HG03280 (cell line): ENCODE results near the gene MYO5C.

Source experiments
- ATAC-seq: cut with Tn5 transposase; IDR thresholded peaks from one replicate; pipeline ENCODE4 v1.9.1; 2021; ENCODE audit warnings: mild to moderate bottlenecking, moderate library complexity; ENCODE audit not compliant: unreplicated experiment

MYO5C gene

GRCh38 chr15:52153900-52154895 is 141.4 kb downstream of the MYO5C start:
- ATAC-seq: no peak

- no peak for ATAC-seq
Measured at GRCh38 chr15:52151353-52151752, 144.3 kb downstream of the MYO5C start.

GRCh38 chr15:52150871-52151270 is 144.7 kb downstream of the MYO5C start:
- ATAC-seq: no peak

- no peak for ATAC-seq
Measured at GRCh38 chr15:52150043-52150825, 145.4 kb downstream of the MYO5C start.

GRCh38 chr15:52148403-52148802 is 147.2 kb downstream of the MYO5C start:
- ATAC-seq: no peak

DNA sequence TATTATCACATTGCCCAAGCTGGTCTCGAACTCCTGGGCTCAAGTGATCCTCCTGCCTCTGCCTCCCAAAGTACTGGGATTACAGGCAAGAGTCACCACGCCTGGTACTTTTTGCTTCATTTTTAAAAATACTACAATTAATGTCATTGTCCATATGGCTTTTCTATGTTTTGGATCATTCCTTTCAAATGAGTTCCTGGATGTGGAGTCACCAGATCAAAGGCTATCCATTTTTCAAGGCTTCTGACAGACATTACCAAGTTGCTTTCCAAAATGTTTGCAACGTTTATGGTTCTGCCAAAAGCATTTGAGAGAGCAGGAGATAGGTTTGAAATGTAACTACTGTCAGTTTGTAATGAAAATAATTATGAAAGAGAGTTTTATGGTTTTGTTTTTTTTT is 148.8 kb downstream of the MYO5C start:
- ATAC-seq: no peak

DNA sequence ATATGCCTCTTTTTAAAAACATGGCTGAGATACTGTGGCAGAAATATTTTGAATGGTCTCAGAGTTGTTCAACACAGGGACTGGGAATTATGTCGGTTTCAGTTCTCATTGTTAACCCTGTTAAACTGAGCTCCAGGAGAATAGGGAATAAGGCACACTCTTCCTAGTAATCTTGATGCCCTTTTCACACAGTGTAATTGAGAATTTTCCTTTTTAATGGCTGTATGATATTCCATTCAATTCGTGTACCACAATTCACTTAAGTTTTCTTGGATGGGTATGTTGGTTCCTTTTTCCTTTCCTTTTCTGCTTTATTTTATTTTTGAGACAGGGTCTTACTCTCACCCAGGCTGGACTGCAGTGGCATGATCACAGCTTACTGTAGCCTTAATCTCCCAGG is 149.3 kb downstream of the MYO5C start:
- ATAC-seq: no peak

DNA sequence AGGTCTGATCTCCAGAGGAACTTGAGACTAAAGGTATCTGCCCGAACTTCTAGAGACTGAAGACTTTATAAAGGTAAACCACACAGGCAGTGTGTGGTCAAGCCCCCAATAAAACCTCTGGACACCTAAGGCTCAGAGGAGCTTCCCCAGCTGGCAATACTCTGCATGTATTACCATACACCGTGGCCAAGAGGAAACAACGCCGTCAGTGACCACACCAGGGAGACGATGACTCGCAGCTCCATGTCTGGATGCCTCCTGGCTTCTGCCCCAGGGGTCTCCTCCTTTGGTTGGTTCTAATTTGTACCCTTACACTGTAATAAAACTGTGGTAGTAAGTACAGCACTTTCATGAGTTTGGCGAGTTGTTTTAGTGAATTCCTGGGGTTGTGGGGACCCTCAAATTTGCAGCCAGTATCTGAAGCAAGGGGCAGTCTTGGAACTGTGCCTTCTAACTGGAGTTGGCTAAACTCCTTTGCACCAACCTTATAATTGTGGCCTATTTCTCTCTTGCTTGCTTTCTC is 150.9 kb downstream of the MYO5C start:
- ATAC-seq: no peak

- no peak for ATAC-seq
Measured at GRCh38 chr15:52143873-52144272, 151.7 kb downstream of the MYO5C start.
